ENCODE results near the gene POLR2F. TPM values are rescaled to one million over a fixed set of nuclear protein-coding genes. Genes with fewer than 3 reads are reported as not detected.

Gene POLR2F
- total RNA-seq, 6 donors from 2014 or later = 48.9 to 152 (median 71.7) TPM

- Histone ChIP-seq H3K27me3 (no peaks in the 10 kb centered on the region), H3K27ac (no peak overlapping the region), H3K9me3 (no peaks in the 10 kb centered on the region), H3K36me3 (peaks cover 0 to 4% (median 3%) of the 10 kb centered on the region in 4 donors), H3K4me1 (no peaks in the 10 kb centered on the region), H3K4me3 (no peak overlapping the region)
- TF ChIP-seq POLR2AphosphoS5 (IDR thresholded peaks at IDR 0.05) (no peak), CTCF (IDR thresholded peaks at IDR 0.05) (no peak), EP300 (IDR thresholded peaks at IDR 0.05) (no peak), POLR2A (IDR thresholded peaks at IDR 0.05) (no peak)
- peak in 1 of 2 donors; percentile 60 for DNase-seq
- WGBS, 2 donors = 97 to 98% methylated on average over 5 to 6 of the region's 6 CpGs
- ATAC-seq (ENCODE audit: low FRiP score in 2 of 2) = no peak
Observed at GRCh38 chr22:37981282-37982011, 27.9 kb downstream of the POLR2F start.

- no peak overlapping the region for H3K4me3 ChIP-seq
- WGBS, 2 donors = 75 to 92% methylated on average over 5 to 8 of the region's 8 CpGs
- no peaks in the 10 kb centered on the region for H3K9me3 ChIP-seq
- no peak for TF ChIP-seq CTCF (IDR thresholded peaks at IDR 0.05)
- TF ChIP-seq POLR2A (IDR thresholded peaks at IDR 0.05) = no peak
- no peak for TF ChIP-seq EP300 (IDR thresholded peaks at IDR 0.05)
- TF ChIP-seq POLR2AphosphoS5 (IDR thresholded peaks at IDR 0.05) = no peak
- H3K4me1 ChIP-seq = no peaks in the 10 kb centered on the region
- H3K27me3 ChIP-seq = no peaks in the 10 kb centered on the region
- H3K36me3 ChIP-seq = peaks cover 0 to 4% (median 3%) of the 10 kb centered on the region in 4 donors
- ATAC-seq (ENCODE audit: low FRiP score in 2 of 2) = no peak
- H3K27ac ChIP-seq = no peak overlapping the region
- no peak for DNase-seq
Observed at GRCh38 chr22:37982151-37982785, 28.8 kb downstream of the POLR2F start.

- no peaks in the 10 kb centered on the region for H3K27me3 ChIP-seq
- H3K9me3 ChIP-seq = no peaks in the 10 kb centered on the region
- no peak for ATAC-seq (ENCODE audit: low FRiP score in 2 of 2)
- 77 to 80% methylated on average over 34 to 74 of the region's 84 CpGs for WGBS, 2 donors
- H3K27ac ChIP-seq = no peak overlapping the region
- no peaks in the 10 kb centered on the region for H3K4me1 ChIP-seq
- TF ChIP-seq EP300 (IDR thresholded peaks at IDR 0.05) (no peak), POLR2A (IDR thresholded peaks at IDR 0.05) (no peak), CTCF (IDR thresholded peaks at IDR 0.05) (no peak), POLR2AphosphoS5 (IDR thresholded peaks at IDR 0.05) (no peak)
- DNase-seq = peak in 1 of 2 donors; percentile 83
- H3K36me3 ChIP-seq = peaks cover 0 to 4% (median 2%) of the 10 kb centered on the region in 4 donors
- no peak overlapping the region for H3K4me3 ChIP-seq
Observed at GRCh38 chr22:37982938-37983859, 29.7 kb downstream of the POLR2F start.

DNA sequence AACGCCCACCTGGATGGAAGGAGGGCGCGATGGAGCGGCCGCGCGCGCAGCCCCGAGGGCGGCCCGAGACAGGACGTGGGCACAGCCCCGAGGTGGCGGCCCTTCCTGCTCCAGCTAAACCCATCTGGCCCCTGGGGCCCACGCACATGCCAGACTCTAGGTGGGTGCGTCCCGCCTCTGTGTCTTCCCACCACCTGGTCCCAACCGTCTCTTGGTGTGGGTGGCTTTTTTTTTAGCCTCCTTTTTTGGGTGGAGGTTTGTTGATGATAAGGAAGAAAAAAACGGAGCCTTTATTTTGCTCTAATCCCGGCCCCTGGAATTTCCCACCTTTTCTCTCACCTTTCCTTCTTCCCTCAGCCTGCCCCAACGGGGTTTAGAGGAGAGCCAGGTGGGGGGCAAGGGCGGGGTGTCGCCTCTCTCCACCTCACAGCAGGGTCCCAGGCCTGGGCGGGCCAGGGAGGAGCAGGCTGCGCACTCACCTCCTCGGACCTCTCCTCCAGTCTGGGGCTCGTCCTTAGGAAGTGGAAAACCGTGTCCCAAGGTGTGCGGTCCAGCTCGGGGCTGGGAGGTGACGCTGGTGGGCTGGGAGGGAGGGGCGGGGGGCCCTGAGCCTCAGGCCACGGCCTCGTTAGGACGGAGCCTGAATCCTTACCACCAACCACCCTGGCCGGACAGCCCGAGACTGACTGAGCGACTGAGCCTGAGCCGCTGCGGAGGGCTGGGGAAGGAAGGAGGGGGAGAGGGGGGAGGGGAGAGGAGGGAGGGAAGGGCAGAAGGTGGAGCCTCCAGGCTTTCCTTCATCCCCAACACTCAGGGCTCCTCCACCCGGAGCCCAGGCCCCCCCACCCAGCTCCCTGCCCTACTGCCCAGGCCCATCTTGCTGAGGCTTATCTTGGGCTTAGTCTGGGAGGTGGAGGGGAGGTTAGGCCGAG is 30.6 kb downstream of the POLR2F start, which contains the start of gene SOX10:
TSS of gene SOX10 (minus strand) at position 696 of the 932 bp plus-strand sequence. CDS start 771 bp downstream, outside the sequence.
- H3K4me3 ChIP-seq = no peak within 1 kb of the TSS
- H3K27ac ChIP-seq = no peak within 1 kb of the TSS
- WGBS, 2 donors = 87 to 89% methylated on average over 20 to 42 of the region's 42 CpGs
- no peaks in the 10 kb centered on the region for H3K27me3 ChIP-seq
- TF ChIP-seq POLR2A (IDR thresholded peaks at IDR 0.05) (no peak), EP300 (IDR thresholded peaks at IDR 0.05) (no peak), CTCF (IDR thresholded peaks at IDR 0.05) (no peak), POLR2AphosphoS5 (IDR thresholded peaks at IDR 0.05) (no peak)
- ATAC-seq (ENCODE audit: low FRiP score in 2 of 2) (no peak), DNase-seq (no peak)
- H3K36me3 ChIP-seq = peaks cover 0 to 4% (median 2%) of the 10 kb centered on the region in 4 donors
- H3K9me3 ChIP-seq = no peaks in the 10 kb centered on the region
- H3K4me1 ChIP-seq = no peaks in the 10 kb centered on the region
